ENCODE data around the gene SH3D19. TPM values are rescaled to one million over a fixed set of nuclear protein-coding genes. Genes with fewer than 3 reads are reported as not detected.

Gene SH3D19
- total and polyA plus RNA-seq, 3 donors from 2014 or later = 40.6 to 58.6 (median 49.9) TPM

GRCh38 chr4:151114986-151115385 lies 210.4 kb downstream of the SH3D19 start:
- intact Hi-C loops (cut with DNase I; ENCODE audit: low total_unique reads) = loop anchor here (10.0 kb wide), 1 partner anchor 240 kb away; no protein-coding TSS in a partner anchor
- TF ChIP-seq CTCF (IDR thresholded peaks at IDR 0.05) = no peak
- TF ChIP-seq POLR2A (IDR thresholded peaks at IDR 0.05) = no peak
- Histone ChIP-seq H3K4me3 (no peak overlapping the region), H3K9me3 (no peaks in the 10 kb centered on the region), H3K27ac (no peak overlapping the region), H3K27me3 (no peaks in the 10 kb centered on the region), H3K4me1 (no peaks in the 10 kb centered on the region), H3K36me3 (ENCODE audit: low read depth, missing control alignments) (no peaks in the 10 kb centered on the region)
- 87 to 90% methylated on average over 5 of the region's 5 CpGs for WGBS, 2 donors
- no peak for DNase-seq

- no peak overlapping the region for H3K27ac ChIP-seq
- intact Hi-C loops (cut with DNase I; ENCODE audit: low total_unique reads) = loop anchor here (10.0 kb wide), 1 partner anchor 240 kb away; no protein-coding TSS in a partner anchor
- H3K27me3 ChIP-seq = no peaks in the 10 kb centered on the region
- H3K4me3 ChIP-seq = no peak overlapping the region
- 50 to 61% methylated on average over 3 of the region's 3 CpGs for WGBS, 2 donors
- no peaks in the 10 kb centered on the region for H3K9me3 ChIP-seq
- no peaks in the 10 kb centered on the region for H3K4me1 ChIP-seq
- DNase-seq = no peak
- TF ChIP-seq POLR2A (IDR thresholded peaks at IDR 0.05) (no peak), CTCF (IDR thresholded peaks at IDR 0.05) (no peak)
- no peaks in the 10 kb centered on the region for H3K36me3 ChIP-seq (ENCODE audit: low read depth, missing control alignments)
These were observed 211.1 kb downstream of the SH3D19 start for GRCh38 chr4:151114338-151114737.

- TF ChIP-seq CTCF (IDR thresholded peaks at IDR 0.05) (no peak), POLR2A (IDR thresholded peaks at IDR 0.05) (no peak)
- no peak overlapping the region for H3K4me3 ChIP-seq
- no peaks in the 10 kb centered on the region for H3K9me3 ChIP-seq
- DNase-seq = no peak
- 93 to 99% methylated on average over 3 of the region's 3 CpGs for WGBS, 2 donors
- no peak overlapping the region for H3K27ac ChIP-seq
- H3K27me3 ChIP-seq = no peaks in the 10 kb centered on the region
- no peaks in the 10 kb centered on the region for H3K4me1 ChIP-seq
- no peaks in the 10 kb centered on the region for H3K36me3 ChIP-seq (ENCODE audit: low read depth, missing control alignments)
- intact Hi-C loops (cut with DNase I; ENCODE audit: low total_unique reads) = loop anchor here (10.0 kb wide), 1 partner anchor 245 kb away; no protein-coding TSS in a partner anchor
These were observed 215.2 kb downstream of the SH3D19 start for GRCh38 chr4:151110236-151110635.

- TF ChIP-seq POLR2A (IDR thresholded peaks at IDR 0.05) (no peak), CTCF (IDR thresholded peaks at IDR 0.05) (no peak)
- DNase-seq = no peak
- Histone ChIP-seq H3K36me3 (ENCODE audit: low read depth, missing control alignments) (no peaks in the 10 kb centered on the region), H3K4me1 (no peaks in the 10 kb centered on the region), H3K9me3 (no peaks in the 10 kb centered on the region), H3K4me3 (no peak overlapping the region), H3K27ac (no peak overlapping the region), H3K27me3 (no peaks in the 10 kb centered on the region)
- intact Hi-C loops (cut with DNase I; ENCODE audit: low total_unique reads) = no loop called here
- WGBS, 2 donors = 91 to 97% methylated on average over 3 of the region's 3 CpGs
These were observed 218.3 kb downstream of the SH3D19 start for GRCh38 chr4:151107063-151107462.

- Histone ChIP-seq H3K9me3 (no peaks in the 10 kb centered on the region), H3K36me3 (ENCODE audit: low read depth, missing control alignments) (no peaks in the 10 kb centered on the region), H3K27ac (no peak overlapping the region), H3K4me1 (peaks cover 12% of the 10 kb centered on the region), H3K27me3 (no peaks in the 10 kb centered on the region), H3K4me3 (no peak overlapping the region)
- intact Hi-C loops (cut with DNase I; ENCODE audit: low total_unique reads) = no loop called here
- 98% methylated on average over 5 of the region's 5 CpGs for WGBS, 2 donors
- no peak for DNase-seq
- TF ChIP-seq POLR2A (IDR thresholded peaks at IDR 0.05) = no peak
- no peak for TF ChIP-seq CTCF (IDR thresholded peaks at IDR 0.05)
These were observed 219.9 kb downstream of the SH3D19 start for GRCh38 chr4:151105454-151106032.

Measured in testis (tissue), 3 donors.